GM18868 (cell line): ENCODE results near the gene AMOTL1.
A peak's percentile ranks its signal among the peaks of the same experiment; 100 is the strongest.

ENCODE experiments used
- ATAC-seq: cut with Tn5 transposase; IDR thresholded peaks from one replicate; pipeline ENCODE4 v1.9.1; 2021; ENCODE audit warnings: mild to moderate bottlenecking, moderate library complexity; ENCODE audit not compliant: unreplicated experiment

The AMOTL1 gene

DNA sequence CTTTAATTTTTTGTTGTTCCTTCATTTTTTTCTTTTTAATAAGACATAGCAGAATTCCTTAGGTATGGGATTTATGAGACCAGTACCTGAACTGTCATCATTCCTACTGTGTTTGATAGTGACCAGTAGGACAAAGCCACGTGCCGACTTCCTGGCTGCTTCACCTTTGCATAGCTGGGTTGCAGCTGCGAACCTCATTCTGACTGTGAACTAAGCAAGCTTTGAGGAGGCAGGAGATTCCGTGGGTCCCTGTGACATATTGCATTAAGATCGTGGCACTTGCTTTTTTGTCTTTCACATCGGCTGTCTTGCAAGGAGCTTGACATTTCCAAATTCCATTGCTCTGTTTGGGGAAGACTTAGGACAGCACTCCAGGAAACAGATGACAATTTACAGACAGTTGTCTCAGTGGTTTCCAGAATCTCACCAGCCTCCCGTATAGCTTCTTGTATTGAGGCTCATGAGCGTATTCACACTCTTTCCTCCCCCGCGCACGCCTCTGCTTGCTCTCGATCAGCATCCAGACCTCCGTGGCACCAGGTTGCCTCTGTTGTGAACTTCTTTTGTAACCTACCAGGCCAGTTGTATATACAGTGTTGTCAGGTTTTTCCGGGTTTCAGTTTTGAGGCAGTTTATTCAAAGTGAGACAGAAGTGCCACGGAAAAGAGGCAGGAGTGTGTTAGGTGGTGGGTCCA lies 103.5 kb downstream of the AMOTL1 start:
- no peak for ATAC-seq

DNA sequence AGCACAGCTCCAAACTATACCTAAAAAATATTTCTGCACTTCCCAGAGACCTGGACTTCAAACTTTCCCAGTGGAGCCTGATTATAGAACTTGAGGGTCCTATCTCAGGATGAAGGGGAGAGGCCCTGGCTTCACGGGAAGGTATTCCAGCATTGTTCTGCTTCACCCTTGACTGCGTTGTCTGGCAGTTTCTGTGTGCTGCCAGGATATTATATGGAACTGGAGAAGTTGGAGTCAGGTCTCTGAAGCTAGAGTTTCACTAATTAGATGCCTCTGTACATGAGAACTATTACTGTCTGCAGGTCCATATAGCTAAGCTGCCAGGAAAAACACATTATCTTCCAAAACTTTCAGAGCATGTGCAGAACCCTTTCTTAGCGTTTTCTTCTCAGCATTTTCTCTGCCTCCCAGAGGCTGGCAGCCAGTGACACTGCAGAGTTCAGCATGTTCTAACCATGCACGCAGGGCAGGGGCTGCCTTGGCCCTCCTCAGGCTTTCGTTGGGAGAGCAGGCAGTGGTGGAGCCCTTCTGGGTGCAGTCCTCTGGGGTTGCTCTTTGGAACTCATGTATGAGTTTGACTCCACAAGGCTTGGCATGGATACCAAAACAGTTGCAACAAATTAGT lies 105.9 kb downstream of the AMOTL1 start:
- no peak for ATAC-seq

DNA sequence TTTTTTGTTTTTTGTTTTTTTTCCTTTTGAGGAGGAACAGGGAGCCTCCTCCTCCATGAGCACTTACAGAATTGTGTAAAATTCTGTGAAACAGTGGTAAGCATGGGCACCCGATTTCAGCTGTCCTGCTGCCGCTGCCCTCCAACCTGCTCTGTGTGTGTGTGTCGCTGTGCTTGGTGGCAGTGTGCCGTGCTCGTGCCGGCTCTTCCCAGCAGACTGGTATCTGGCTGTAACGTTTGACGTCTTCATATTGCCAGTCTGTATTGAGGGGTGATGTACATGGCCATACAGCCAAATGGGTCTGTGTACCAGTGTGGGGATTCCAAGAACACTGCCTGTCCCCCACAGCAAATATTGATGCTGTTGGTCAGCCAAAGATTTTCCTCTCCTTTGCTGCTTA lies 108.1 kb downstream of the AMOTL1 start:
- no peak for ATAC-seq

DNA sequence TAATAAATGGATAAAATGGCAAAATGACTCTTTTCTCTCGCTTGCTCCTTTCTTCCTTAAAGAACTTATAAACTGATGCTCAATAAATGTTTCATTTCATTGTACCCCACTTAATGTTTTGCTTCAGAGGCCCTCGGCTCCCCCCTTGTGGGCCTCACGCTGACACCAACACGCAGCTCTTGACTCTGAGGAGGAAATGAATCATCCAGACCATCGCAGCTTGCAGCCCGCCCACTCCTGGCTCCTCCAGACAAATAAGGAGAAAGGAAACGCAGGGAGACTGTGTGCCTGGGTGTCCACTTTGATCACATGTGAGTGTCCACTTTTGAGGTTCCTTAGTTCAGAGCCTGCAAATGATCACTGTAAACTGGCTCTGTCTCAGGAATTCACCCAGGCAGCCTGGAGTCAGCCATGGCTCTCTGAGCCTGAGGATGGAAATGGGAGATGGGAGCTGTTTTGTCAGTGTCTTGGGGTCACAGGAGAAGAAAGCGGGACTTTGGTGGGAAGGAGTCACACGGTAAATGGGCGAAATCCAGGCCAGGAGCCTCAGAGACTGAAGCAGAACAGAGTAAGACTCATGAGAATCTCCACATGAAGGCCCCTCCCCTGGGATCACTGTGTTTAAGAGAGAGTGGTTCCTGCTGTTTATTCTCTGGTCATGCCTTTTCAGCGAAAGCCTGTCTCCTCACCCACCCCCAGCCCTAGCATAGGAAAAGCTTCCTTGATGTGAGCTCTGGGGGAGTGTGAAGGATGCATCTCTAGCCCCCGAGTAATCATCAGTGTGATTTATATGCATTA lies 108.7 kb downstream of the AMOTL1 start:
- peak; percentile 96 for ATAC-seq

DNA sequence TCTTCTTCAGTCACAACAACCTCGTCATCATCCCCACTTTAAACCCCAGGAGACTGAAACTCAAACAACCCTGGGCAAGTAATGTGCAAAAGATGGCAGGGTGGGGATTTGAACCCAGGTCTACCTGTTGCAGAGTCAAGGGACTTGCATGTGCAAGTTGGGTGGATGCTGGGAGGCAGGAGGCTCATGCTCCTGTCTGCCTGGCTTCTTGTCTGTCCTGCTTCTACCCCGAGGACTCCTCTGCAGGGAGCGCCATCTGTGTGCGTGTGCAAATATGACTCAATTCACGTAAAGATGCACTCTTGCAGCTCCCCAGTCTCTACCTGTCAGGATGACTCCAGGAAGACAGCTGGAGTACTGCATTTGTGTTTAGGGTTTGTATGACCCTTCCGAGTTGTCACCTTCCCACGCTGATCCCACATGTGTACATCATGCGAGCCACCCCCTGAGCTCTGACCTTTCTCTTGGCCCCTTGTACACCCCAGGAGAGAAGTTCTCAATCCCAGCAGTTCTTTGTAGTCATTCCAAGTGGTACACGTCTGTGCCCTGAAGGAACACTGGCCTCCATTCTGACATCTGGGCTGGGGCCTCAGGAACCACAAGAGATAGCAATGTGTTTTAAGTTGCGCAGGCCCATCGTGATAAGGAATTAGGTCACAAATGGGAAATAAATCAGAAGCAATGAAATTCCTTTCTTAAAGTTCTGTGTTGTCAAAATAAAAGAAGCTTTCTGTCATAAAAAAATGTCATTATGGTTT lies 109.5 kb downstream of the AMOTL1 start:
- ATAC-seq = no peak

DNA sequence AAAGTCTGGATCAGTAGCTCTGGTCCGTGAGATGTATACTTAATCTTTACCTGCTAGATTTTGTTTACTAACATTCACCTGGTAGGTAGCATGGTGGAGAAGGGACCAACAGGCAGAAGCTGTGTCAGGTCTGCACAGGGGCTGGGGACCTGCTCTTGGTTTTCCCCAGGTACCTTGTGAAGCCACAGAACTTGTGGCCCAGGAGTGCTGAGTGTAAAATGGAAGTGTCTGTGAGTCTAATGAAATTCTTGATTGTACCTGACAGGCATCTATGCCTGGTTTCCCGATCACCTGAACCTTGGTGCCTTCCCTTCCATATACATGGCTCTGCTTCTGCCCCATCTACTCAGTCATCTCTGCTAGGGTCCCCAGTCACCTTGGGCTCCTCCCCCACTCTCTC lies 110.8 kb downstream of the AMOTL1 start:
- no peak for ATAC-seq

DNA sequence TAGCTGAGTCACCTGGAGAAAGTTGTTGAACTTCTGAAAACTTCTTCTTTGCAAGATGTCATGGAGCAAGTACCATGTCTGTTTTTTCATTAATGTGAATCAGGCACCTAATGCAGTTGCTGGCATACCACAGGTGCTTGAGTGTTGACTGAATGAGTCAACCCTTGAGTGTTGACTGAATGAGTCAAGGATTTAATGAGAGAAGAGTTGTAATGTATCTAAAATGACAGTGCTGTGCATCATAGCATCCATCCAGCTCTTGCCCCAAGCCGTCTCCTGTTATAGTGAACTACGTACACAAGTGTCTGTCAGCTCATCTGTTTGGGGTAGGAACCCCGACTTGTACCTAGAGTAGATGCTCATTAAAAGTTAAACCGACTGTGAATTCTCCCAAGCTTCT lies 112.1 kb downstream of the AMOTL1 start:
- no peak for ATAC-seq

DNA sequence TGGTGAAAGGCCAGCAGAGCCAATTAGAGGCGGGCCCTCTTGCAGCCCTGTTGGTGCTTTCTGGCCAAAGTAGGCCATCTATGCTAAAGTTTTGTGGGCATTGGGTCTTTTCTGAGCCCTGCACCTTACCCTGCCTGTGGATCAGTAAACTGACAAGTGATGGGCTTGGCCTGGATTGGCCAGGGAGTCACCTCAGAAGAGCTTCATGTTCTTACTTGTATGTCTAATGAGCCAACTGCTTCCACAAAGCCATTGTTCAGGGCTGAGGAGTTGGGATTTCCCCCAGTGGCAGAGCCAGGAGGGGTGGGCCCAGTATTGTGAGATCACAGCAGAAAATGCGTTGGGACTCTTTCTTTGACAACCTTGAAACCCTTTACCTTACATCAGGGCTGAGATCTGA lies 114.8 kb downstream of the AMOTL1 start:
- no peak for ATAC-seq

DNA sequence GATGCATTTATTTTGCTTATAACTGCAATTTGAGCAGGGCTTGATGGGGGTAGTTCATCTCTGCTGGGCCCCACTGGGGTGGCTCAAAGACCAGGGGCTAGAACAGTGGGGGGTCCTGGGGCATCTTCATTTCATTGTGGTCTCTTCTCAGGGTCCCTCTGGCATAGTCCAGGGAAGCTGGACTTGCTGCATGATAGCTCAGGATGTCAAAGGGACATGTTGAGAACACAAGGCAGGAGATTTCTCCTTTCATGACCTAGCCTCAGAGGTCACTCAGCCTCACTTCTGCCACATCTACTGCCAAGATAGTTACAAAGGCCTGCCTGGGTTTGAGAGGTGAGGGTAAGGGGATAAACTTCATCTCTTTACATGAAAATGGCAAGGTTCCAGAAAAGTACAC lies 115.7 kb downstream of the AMOTL1 start:
- ATAC-seq = no peak

DNA sequence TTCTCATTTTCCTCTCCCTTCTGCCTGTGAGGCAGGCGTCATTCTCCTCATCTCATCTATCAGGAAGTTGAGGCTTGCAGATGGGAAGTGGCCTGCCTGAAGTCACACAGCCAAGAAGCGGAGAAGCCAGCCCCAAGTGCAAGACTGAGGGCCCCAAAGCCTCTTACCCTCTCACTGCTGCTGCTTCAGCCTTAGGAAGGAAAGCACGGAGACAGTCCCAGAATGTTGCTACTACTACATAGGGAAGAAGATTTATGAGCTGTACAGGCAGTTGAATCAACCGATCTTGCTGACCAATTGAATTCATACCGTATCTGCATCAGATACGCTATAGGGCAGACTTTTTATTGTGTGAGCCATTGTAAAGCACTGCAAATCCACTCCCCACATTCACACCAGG lies 116.2 kb downstream of the AMOTL1 start:
- ATAC-seq = no peak

DNA sequence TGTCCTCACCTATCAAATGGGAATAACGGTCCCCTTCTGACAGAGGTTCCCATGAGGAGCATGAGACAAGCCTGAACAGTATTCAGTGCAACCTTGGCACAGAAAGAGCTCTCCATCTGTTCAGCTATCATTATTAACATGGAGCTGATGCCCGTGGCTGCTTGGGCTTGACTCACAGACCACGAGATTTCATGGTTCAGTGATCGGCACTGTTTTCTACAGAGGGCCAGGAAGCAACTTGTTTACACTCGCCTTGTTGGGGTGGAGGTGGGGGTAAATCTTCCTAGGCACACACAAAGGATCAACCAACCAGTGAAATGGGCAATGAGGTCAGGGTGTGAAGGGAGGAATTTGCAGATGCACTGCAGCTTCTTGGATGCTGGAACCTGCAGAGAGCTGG lies 117.0 kb downstream of the AMOTL1 start:
- peak; percentile 79 for ATAC-seq

DNA sequence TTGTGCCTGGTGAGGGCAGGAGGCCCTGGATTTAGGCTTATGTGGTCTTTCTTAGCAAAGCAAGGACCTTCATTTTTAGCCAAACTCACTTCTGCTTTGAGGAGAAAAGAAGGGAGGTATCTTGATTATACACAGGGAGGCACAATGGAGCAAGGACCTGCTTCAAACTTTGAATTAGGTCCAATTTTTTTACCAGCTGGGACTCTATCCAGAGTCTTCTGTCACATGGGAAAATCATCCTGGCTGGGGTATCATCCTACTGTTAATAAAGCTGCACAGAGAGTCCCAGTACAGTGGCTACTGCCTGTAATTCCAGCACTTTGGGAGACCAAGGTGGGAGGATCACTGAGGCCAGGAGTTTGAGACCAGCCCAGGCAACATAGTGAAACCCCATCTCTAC lies 117.4 kb downstream of the AMOTL1 start:
- no peak for ATAC-seq

DNA sequence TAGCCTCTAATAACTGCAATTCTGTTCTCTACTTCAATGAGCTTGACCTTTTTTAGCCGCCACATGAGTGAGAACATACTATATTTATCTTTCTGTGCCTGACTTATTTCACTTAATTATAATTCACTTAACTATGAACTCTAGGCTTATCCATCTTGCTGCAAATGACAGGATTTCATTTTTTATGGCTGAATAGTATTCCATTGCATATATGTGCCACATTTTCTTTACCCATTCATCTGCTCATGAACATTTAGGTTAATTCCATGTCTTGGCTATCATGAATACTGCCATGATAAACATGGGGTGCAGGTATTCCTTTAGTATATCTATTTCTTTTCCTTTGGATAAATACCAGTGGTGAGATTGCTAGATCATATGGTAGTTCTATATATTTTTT lies 120.0 kb downstream of the AMOTL1 start:
- ATAC-seq = no peak

DNA sequence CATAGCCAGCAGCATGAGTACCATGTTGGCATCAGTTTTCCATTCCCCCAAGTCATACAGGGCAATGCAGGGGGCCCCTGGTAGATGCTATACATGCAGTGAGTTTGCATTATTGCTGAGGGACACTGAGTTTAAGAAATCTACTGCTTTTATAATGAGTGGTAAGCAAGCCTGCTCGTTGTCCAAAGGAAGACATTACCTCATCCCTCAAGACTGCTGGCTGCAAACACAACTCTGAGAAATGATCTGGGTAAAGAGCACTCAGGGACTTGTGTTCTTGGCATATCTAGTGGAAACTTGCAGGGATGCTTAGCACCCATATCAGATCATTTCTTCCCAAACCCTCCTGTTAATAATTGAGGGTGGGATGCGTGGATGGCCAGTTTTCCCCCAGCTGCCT lies 127.3 kb downstream of the AMOTL1 start:
- ATAC-seq = no peak

DNA sequence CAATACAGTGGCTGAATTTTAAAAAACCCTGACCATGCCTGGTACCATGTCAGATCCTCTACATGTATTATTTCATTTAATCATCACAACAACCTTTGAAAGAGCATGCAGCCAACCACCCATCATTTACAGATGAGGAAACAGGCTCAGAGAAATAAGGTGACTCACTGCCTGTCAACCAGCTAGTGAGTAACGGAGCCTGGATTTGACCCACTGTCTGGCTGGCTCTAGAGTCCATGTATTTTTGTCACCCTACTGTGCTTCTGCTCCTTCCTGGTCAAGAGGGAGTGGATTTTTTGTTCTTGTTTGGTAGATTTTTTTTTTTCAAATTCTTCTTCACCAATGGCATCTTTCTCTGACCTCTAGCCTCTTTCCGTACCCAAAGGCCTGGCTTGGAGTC lies 127.8 kb downstream of the AMOTL1 start:
- no peak for ATAC-seq

DNA sequence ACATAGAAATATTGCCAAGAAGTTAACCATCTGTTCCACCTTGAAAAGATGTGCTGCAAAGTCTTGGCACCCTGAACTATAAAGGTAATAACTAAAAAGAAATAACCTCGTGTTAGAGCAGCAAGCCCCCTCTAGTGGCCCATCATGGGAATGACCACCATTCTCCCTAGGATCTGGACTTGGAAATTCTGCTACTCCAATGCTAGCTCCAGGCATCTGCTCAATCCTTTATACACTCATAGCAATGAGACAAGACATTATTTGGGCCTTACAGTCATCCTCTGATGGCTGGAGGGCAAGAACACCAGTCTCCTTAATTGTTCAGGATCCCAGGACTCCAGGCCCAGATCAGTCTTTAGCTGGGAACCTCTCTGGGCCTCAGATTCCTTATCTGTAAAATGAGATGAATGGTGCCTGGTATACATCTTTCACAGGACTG lies 129.2 kb downstream of the AMOTL1 start:
- ATAC-seq = peak; percentile 79

DNA sequence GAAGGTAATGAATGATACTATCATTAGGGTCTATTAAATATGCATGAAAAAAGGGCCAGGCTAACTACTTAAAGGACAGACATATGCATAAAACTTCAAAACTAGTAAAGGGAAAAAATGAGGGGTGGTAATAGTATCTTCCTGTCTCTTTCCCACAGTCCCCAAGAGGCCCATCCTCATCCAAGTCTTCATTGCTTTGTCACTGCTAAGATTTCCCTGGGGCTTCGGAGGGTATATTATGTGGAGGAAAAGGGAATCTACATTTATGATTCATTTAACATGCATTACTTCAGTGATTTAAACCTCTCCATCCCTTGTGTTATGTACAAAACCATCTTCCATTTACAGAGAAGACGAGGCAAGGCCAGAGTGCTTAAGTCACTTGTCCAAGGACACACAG lies 139.1 kb downstream of the AMOTL1 start:
- no peak for ATAC-seq

DNA sequence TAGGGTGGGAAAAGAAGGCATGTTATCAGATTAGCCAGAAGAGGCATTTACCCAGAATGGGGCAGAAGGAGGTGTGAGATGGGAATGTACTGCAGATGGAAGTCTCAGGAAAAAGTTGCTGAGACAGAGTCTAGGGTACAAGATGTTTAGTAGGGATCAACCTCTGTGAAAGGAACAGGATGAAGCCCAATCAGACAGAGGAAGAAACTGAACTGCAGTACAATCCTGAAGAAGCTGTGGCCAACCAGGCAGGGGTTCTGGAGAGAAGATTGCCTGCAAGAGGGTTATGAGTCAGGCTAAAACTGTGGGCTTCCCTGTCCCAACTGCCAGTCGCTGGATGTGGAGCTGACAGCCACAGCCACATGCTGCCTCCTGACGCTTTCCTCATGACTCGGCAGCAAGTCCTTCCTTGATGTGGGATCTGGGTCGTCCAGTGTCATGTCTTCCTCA lies 141.2 kb downstream of the AMOTL1 start:
- no peak for ATAC-seq

DNA sequence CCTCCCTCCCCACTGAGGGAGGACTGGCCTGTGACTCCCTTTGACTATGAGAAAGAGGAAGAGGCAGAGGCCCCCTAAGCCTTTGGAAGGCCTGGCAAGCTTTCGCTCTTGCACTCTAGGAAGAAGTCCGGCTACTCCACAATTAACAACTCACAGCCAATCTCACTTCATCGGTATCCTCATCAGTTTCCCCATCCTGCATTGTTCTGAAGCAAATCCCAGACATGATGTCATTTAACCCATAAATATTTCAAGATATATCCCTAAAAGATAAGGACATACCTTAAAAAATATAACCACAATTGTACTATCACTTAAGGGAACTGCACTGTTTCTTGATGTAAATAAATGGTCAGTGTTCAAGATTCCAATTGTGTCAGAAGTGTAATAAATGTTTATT lies 142.1 kb downstream of the AMOTL1 start:
- no peak for ATAC-seq

DNA sequence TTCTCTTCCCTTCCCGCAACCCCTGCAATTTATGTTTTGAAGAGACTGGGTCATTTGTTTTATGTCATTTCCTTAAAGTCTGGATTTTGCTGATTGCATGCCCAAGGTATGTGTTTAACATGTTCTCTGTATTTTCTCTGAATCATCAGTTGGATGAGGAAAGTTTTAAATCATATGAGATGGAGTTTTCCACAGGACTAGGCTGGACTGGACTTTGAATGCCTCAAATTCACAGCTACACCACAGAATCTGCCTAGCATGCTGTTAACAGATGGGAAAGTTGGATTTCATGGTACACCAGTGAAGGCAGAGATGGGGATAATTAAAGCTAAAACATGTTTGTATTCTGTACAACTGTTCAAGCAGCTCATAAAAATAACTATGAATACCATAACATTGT lies 142.6 kb downstream of the AMOTL1 start:
- no peak for ATAC-seq

DNA sequence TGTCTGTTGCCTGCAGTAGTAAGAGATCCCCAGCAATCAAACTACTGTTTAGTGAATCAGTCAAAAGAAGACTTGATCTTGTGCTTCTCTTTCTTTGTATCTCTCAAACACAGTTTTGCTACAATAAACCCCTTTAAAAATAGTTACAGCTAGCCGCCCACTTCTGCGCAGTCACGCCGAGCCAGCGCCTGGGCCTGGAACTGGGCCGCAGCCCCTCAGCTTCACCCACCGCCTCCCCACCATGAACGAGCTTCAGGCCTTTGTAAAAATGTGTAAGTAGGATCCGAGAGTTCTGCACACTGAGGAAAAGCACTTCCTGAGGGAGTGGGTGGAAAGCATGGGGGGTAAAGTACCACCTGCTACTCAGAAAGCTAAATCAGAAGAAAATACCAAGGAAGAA lies 144.7 kb downstream of the AMOTL1 start:
- ATAC-seq = no peak
